ENCODE results near the gene MAPK14.

MAPK14 gene

DNA sequence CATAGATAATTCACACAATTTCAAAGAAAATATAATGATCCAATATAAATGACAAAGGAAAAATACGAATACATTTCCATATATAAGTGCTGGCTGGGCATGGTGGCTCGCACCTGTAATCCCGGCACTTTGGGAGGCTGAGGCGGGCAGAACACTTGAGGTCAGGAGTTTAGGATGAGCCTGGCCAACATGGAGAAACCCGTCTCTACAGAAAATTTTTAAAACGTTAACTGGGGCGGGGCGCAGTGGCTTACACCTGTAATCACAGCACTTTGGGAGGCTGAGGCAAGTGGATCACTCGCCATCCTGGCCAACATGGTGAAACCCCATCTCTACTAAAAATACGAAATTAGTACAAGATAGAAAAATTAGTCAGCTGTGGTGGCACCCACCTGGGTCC is 87.8 kb downstream of the MAPK14 start:
- DNase-seq (ENCODE audit: low read depth) = no peak
- TF ChIP-seq, protein P1, sequence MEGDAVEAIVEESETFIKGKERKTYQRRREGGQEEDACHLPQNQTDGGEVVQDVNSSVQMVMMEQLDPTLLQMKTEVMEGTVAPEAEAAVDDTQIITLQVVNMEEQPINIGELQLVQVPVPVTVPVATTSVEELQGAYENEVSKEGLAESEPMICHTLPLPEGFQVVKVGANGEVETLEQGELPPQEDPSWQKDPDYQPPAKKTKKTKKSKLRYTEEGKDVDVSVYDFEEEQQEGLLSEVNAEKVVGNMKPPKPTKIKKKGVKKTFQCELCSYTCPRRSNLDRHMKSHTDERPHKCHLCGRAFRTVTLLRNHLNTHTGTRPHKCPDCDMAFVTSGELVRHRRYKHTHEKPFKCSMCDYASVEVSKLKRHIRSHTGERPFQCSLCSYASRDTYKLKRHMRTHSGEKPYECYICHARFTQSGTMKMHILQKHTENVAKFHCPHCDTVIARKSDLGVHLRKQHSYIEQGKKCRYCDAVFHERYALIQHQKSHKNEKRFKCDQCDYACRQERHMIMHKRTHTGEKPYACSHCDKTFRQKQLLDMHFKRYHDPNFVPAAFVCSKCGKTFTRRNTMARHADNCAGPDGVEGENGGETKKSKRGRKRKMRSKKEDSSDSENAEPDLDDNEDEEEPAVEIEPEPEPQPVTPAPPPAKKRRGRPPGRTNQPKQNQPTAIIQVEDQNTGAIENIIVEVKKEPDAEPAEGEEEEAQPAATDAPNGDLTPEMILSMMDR (IDR thresholded peaks at IDR 0.05; ENCODE audit: low read depth, low read length, missing control alignments) = no peak
- H3K4me3 ChIP-seq (ENCODE audit: low read depth, low read length) = no peak overlapping the region

DNA sequence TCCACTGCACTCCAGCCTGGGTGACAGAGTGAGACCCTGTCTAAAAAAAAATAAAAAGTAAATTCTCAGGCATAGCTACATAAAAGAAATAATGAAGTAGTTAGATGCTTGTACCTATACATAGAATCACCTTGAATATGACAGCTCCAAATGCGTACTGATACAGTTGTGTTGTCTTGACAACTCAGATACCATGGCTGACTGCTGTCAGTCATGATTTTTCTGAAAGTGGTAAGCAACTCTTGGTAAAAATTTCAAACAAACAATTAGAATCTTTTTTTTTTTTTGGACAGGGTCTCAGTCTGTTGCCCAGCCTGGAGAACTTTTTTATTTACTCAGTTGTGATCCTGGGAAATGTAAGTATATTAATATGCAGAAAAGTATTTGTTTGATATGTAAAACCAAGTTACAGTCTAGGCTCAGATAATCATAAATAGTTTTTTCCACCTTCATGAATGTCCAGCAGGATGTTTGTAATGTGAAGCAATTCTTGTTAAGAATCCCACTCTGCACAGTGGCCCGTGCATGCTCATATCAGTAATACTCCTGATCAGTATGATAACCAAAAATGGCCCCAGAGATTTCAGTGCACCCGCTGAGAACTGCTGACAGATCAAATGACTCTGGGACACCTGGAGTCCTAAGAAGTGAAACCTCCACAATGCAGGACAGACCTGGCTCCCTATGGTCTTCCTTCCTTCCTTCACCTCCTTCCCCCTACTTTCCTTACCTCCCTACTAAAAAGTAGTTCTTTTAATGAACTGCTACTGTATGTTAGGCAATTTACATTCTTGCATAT is 88.7 kb downstream of the MAPK14 start:
- no peak for DNase-seq (ENCODE audit: low read depth)
- TF ChIP-seq, protein P1 (IDR thresholded peaks at IDR 0.05; ENCODE audit: low read depth, low read length, missing control alignments) = no peak
- no peak overlapping the region for H3K4me3 ChIP-seq (ENCODE audit: low read depth, low read length)

DNA sequence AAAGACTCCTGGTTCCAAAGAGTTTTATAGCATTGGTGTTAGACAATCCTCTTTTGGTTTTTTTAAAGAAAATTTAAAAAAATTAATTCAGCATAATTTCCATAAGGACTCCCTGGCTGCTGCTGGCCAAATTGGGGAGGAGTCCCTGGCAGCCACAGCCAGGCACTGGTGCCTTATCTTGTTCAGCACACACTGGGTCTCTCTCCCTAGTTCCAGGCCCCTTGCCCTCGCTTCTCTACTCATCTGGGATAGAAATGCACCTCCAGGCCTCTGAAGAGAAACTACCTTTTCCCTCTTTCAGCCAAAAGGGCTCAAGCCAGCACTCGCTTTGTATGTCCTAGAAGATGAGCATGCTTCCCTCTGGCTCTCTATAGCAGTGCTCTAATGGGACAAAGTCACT is 89.3 kb downstream of the MAPK14 start:
- DNase-seq (ENCODE audit: low read depth) = no peak
- TF ChIP-seq, protein P1 (IDR thresholded peaks at IDR 0.05; ENCODE audit: low read depth, low read length, missing control alignments) = no peak

DNA sequence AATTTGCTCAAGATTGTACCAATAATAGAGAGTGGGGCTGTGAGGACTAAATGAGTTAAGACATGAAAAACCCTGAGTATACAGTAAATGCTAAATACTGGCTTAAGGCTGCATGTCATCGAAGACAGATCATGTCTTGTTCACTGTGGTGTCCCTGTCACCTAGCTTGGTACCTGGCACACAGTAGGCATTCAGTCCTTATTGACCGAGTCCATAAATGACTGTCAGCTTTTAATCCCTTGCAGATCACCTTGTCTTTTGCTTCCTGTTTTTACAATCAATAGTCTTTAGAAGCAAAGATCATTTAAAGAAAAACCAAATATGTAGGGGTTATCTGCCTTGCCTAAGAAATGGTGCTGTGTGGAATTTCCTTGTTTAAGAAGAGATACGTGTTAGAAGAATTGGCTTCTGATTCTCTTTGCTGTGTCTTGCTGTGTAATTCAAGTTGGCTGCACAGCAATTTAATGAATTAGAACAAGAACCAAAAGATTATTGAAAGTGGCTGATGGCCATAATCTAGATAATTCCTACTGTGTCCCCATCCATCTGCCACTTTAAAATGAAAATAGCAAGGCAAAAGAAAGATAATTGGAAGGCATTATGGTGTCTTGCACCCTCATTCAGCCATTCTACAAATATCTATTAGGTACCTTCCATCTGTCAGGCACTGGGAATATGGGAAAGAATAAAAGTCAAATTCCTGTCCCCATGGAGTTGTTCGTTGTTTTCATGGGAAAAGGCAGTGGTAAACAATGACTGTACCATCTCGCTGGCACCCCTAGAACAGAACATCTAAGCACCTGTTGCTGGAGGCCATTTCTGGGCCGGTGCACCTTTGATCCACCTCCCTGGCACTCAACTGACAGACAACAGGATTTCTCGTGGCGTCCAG is 90.3 kb downstream of the MAPK14 start:
- DNase-seq (ENCODE audit: low read depth) = no peak
- TF ChIP-seq, protein P1 (IDR thresholded peaks at IDR 0.05; ENCODE audit: low read depth, low read length, missing control alignments) = no peak
- H3K4me3 ChIP-seq (ENCODE audit: low read depth, low read length) = no peak overlapping the region

More for the DNA sequence above, 89.3 kb downstream of the MAPK14 start:
- H3K4me3 ChIP-seq (ENCODE audit: low read depth, low read length) = no peak overlapping the region

DNA sequence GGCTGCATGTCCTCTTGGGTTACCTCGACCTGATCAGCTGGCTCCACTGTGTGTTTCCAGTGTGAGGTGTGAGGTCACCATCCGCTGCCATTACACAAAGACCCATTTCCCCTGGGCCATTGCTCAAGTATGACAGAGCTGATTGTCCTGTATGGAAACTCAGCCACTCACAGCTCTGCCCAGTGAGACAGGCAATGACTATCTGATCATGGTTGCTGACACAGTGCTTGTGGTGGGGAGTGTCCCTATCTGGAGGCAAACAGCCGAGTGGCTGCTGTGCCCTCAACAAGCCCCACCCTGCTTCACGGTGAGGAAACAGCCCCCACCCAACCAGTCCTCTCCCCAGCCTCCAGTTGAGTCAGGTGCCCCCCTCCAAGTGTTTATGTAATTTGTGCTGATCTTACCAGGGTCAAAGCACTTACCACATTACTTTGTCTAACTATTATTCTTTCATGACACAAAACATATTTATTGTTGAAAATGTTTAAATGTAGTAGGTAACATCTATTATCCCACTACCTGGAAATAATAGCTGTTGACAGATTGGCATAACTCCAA is 91.0 kb downstream of the MAPK14 start:
- TF ChIP-seq, protein P1 (IDR thresholded peaks at IDR 0.05; ENCODE audit: low read depth, low read length, missing control alignments) = no peak
- no peak for DNase-seq (ENCODE audit: low read depth)
- no peak overlapping the region for H3K4me3 ChIP-seq (ENCODE audit: low read depth, low read length)

DNA sequence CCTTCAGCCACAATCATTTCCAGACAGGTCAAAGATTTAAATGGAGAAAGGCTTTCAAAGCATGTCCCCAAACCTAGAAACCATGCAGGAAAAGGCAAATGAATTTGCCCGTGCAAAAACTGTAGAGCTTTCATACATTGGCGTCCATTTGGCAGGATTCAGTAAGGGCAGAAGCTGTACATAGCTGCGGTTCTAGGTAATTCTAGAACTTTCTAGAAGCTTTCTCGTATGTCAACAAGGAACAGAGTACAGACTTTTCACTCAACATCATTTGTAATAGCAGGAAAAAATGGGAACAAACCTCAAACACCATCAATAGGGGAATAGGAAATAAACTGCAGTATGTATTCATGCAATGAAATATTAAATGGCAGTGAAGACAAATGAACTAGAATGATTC is 91.6 kb downstream of the MAPK14 start:
- H3K4me3 ChIP-seq (ENCODE audit: low read depth, low read length) = no peak overlapping the region
- TF ChIP-seq, protein P1 (IDR thresholded peaks at IDR 0.05; ENCODE audit: low read depth, low read length, missing control alignments) = no peak
- no peak for DNase-seq (ENCODE audit: low read depth)

Data from GM12864 (cell line).